DMS53 (cell line): Measurements from ENCODE around the gene RHCE.
"Not testable (repeated sequence)": the region's sequence is repeated elsewhere in the genome, so short reads cannot be mapped to it uniquely, and the experiment has no call there.

Experiments
- DNase-seq: peaks from one replicate; lab custom pipeline; 2025; lab: John Stamatoyannopoulos, UW

The RHCE gene

GRCh38 chr1:25420715-25421114 lies at the start of gene RHCE:
Gene RHCE, minus strand, starts transcription at chr1:25420825. Its CDS starts 39 bp downstream, at chr1:25420786.
- DNase-seq = not testable (repeated sequence)

- no peak for DNase-seq
Measured at GRCh38 chr1:25469177-25469576, 48.6 kb upstream of the RHCE start.

GRCh38 chr1:25468033-25468432 lies 47.4 kb upstream of the RHCE start:
- DNase-seq = no peak

DNA sequence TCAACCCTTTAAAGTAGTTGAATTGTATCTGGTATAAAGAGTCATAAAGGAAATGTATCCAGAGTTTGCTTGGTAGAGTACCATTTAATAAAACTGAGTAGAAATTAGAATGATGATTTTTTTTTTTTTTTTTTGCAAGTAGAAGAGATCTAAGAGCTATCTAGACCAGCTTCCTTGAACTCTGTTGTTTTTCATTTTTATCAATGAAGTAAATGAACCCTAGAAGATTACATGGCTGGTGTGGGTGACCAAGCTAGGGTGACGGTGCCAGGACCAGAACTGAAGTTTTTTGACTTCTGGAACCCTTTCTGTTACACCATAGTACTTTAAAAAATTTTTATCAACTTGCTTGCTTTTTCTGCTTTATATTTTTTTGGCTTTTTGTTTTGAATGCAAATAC lies 47.0 kb upstream of the RHCE start:
- DNase-seq = no peak

DNA sequence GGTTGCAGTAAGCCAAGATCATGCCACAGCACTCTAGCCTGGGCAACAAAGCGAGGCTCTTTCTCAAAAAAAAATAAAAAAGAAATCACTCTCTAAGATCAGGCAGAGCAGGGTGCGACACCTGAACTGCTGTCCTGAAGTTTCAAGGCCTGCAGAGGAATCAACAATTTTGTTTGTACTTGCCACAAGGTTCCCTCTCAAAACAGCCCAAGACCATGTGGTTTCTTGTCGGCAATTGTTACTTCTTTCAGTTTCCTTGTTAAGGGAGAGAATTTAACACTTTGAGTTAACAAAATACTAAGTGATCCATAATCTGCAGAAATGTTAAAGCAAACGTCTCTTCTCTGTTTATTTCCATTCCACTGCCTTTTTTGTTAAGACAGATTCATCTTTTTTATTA lies 46.6 kb upstream of the RHCE start:
- no peak for DNase-seq

GRCh38 chr1:25462732-25463131 lies 42.1 kb upstream of the RHCE start:
- no peak for DNase-seq

DNA sequence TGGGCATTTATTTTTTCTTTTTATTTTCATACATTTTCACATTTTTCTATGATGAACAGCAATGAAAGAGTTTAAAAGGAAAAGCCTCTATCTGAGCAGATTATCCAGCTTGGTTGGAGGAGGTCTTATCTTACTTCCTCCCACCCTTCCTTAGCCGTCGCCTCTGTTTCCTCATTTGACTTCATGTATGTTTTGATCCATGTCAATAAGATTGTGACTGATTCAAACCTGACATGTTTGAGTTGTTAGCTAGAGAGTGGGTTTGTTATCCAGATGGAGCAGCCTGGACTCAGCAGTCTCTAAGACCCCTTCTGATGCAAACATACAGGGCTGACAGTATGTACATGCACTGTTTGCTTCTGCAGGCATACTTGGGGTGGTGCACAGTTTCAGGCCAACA lies 41.2 kb upstream of the RHCE start:
- DNase-seq = no peak

DNA sequence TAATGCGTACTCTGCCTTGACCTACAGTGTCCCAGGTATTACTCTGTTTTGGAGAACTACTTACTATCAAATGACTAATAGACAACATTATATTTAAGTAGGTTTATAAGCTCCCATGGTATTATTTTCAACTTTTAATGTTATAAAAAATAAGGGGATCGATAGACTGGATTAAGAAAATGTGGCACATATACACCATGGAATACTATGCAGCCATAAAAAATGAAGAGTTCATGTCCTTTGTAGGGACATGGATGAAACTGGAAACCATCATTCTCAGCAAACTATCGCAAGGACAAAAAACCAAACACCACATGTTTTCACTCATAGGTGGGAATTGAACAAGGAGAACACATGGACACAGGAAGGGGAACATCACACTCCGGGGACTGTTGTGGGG lies 40.2 kb upstream of the RHCE start:
- DNase-seq = not testable (repeated sequence)

GRCh38 chr1:25460020-25460419 lies 39.4 kb upstream of the RHCE start:
- DNase-seq = no peak

- no peak for DNase-seq
Measured at GRCh38 chr1:25458541-25459298, 38.1 kb upstream of the RHCE start.

DNA sequence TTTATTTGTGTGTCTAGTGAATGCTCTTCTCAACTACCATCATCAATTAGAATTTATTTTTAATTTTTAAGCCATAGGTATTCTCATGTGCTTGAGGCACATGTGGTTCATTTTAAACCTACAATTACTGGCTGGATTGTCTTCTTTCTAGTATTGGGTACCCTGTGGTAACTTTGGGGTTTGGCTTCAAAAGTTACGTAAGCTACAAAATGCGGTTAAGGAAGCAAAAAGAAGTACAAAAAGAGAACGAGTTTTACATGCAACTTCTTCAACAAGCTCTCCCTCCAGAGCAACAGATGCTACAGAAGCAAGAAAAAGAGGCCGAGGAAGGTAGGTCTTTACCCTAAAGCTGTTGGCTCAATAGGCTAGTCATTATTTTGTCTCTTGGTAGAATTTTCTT lies 35.9 kb upstream of the RHCE start:
- DNase-seq = no peak

GRCh38 chr1:25451908-25452307 lies 31.3 kb upstream of the RHCE start:
- no peak for DNase-seq

DNA sequence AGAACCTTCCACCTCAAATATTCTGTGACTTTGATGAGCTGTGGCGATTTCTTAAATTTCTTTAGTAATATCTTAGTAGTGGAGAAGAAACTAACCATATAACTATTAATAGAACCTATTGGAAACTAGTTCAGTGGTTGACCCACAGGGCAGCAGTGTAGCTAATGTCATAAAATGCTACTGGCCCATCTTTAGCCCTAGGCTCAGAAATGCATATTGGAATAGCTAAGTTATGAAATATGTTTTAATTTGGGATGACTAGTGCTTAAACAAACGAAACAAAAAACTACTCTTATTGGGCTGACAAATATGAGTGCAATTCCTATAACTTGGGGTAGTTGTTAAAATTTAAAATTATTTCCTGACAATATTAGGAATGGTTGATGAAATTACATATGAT lies 30.3 kb upstream of the RHCE start:
- no peak for DNase-seq

DNA sequence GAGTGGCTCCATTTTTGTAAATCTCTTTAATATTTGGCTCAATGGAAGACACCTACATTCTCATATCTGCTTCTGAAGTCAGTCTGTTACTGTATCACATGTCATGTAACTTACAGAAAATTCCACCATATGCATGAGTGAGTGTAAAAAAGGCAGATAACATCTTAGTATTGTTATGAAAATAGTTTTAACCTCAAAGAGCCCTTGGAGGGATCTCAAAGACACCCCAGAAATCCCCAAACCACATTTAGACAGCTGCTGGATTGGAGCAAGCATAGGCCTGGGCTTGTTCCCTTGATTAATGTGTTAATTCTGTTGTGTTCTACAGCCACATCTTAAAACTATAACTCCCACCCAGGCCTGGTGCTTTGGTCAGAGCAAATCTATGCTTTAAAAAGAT lies 26.9 kb upstream of the RHCE start:
- DNase-seq = no peak

GRCh38 chr1:25445993-25446538 lies 25.4 kb upstream of the RHCE start:
- no peak for DNase-seq

- DNase-seq = not testable (repeated sequence)
Measured at GRCh38 chr1:25444604-25445003, 24.0 kb upstream of the RHCE start.

GRCh38 chr1:25443030-25443699 lies 22.5 kb upstream of the RHCE start:
- no peak for DNase-seq

GRCh38 chr1:25442178-25442577 lies 21.6 kb upstream of the RHCE start:
- DNase-seq = peak; percentile 22

DNA sequence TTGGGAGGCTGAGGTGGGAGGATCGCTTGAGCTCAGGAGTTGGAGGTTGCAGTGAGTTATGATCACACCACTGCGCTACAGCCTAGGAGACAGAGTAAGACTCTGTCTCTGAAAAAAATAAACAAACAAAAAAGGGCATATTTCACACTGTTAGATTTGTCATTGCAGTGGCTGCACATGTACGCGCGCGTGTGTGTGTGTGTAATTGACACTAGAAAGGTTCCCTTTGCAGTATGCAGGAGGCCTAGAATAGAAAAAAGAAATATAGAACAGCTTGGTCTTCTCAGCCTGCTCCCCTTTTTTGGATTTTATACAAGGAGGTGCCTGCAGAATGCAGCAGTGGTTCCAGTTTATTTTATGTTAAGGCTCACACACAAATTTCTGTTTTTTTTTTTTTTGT lies 18.7 kb upstream of the RHCE start:
- no peak for DNase-seq

DNA sequence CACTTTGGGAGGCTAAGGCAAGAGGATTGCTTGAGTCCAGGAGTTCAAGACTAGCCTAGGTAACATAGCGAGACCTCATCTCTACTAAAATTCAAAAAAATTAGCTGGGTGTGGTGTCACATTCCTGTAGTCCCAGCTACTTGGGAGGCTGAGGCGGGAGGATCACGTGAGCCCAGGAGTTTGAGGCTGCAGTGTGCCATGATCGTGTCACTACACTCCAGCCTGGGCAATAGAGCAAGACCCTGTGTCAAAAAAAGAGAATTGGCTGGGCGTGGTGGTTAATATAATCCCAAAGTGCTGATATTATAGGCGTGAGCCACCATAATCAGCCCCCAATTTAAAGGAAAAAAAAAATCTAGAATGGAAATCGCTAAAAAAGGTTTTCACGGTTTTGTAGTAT lies 17.0 kb upstream of the RHCE start:
- no peak for DNase-seq

GRCh38 chr1:25435397-25436108 lies 14.9 kb upstream of the RHCE start:
- no peak for DNase-seq

DNA sequence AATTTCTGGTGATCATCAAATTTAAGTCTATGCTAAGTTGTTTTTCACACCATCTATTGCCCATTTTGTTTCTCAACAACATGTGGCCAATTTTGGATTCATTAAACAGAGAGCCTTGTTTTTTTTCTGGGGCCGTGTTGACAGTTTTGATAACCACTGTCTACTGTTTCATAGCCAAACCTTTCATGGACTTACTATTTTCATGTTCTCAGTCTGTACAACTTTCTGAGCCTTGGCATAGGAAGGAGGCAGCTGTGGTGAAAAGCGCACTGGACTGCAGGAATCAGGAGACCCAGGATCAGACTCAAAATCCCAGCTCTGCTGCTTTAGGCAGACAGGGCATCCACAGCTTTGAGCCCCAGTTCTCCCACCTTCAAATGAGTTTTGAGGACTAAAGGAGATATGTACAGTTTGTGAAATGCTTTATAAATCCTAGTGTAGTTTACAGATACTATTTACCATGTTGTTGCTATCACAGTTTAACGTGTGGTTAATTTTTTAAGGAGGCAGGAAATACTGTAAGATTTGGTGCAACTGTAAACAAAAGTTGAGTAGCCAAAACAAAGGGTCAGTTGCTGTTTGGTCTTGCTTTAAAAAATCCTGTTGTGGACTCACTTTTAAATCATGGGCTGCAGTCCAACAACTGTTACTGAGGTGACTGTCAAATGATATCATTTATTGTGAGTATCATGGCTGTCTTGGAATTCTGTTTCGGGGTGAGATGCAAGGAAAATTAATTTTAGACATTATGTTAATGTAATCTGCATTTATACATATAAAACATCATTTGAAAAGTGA lies 13.0 kb upstream of the RHCE start:
- no peak for DNase-seq
